ENCODE measurements around the gene HMCN2.
"Not testable (repeated sequence)": the region's sequence is repeated elsewhere in the genome, so short reads cannot be mapped to it uniquely, and the experiment has no call there.

HMCN2 gene

GRCh38 chr9:130333712-130334062, 68.1 kb downstream of the HMCN2 start:
- no peak for DNase-seq

GRCh38 chr9:130334915-130335314, 69.4 kb downstream of the HMCN2 start:
- DNase-seq = no peak

GRCh38 chr9:130336027-130336610, 70.6 kb downstream of the HMCN2 start:
- no peak for DNase-seq

GRCh38 chr9:130336885-130337284, 71.3 kb downstream of the HMCN2 start:
- DNase-seq = no peak

GRCh38 chr9:130337318-130337717, 71.8 kb downstream of the HMCN2 start:
- DNase-seq = no peak

GRCh38 chr9:130337784-130338380, 72.3 kb downstream of the HMCN2 start:
- DNase-seq = no peak

- DNase-seq = not testable (repeated sequence)
These were observed 73.3 kb downstream of the HMCN2 start for GRCh38 chr9:130338891-130339290.

- DNase-seq = no peak
These were observed 73.7 kb downstream of the HMCN2 start for GRCh38 chr9:130339306-130339705.

- DNase-seq = no peak
These were observed 74.5 kb downstream of the HMCN2 start for GRCh38 chr9:130340011-130340410.

- DNase-seq = not testable (repeated sequence)
These were observed 75.0 kb downstream of the HMCN2 start for GRCh38 chr9:130340557-130340956.

- no peak for DNase-seq
These were observed 75.6 kb downstream of the HMCN2 start for GRCh38 chr9:130341128-130341527.

GRCh38 chr9:130341839-130342713, 76.5 kb downstream of the HMCN2 start:
- no peak for DNase-seq

- no peak for DNase-seq
These were observed 77.1 kb downstream of the HMCN2 start for GRCh38 chr9:130342714-130343085.

- DNase-seq = peak; percentile 72
These were observed 77.9 kb downstream of the HMCN2 start for GRCh38 chr9:130343445-130343918.

GRCh38 chr9:130344366-130344765, 78.8 kb downstream of the HMCN2 start:
- no peak for DNase-seq

GRCh38 chr9:130345009-130345896, 79.7 kb downstream of the HMCN2 start:
- no peak for DNase-seq

- DNase-seq = no peak
These were observed 80.4 kb downstream of the HMCN2 start for GRCh38 chr9:130345897-130346385.

- no peak for DNase-seq
These were observed 80.9 kb downstream of the HMCN2 start for GRCh38 chr9:130346431-130346830.

- DNase-seq = no peak
These were observed 81.5 kb downstream of the HMCN2 start for GRCh38 chr9:130347036-130347435.

GRCh38 chr9:130347931-130348330, 82.4 kb downstream of the HMCN2 start:
- DNase-seq = no peak

GRCh38 chr9:130348341-130348740, 82.8 kb downstream of the HMCN2 start:
- no peak for DNase-seq

GRCh38 chr9:130348881-130349280, 83.3 kb downstream of the HMCN2 start:
- DNase-seq = no peak

GRCh38 chr9:130349398-130349797, 83.8 kb downstream of the HMCN2 start:
- DNase-seq = no peak
